LHCN-M2 (cell line): ENCODE results near the gene HSP90AA1. TPM values are rescaled to one million over a fixed set of nuclear protein-coding genes. Genes with fewer than 3 reads are reported as not detected.
"Not testable (repeated sequence)": the region's sequence is repeated elsewhere in the genome, so short reads cannot be mapped to it uniquely, and the experiment has no call there.

Experiments
- DNase-seq: peaks from one replicate; pipeline ENCODE4 v3.0.0-alpha.2; 2012; ENCODE audit warnings: low read depth
- polyA plus RNA-seq: library from polyadenylated mRNA; unstranded; fragments of >200 nt; gene quantifications from one replicate; pipeline ENCODE4 v1.2.1, GENCODE V29; 2012; ENCODE audit warnings: missing spikeins
- total RNA-seq: library from RNA; depleted of rRNA; stranded (reverse); fragments of >200 nt; gene quantifications from 2 replicates; pipeline ENCODE4 v1.2.3, GENCODE V29; 2014; rRNA removed

HSP90AA1 gene
- 816 and 855 TPM in 2 replicates for total RNA-seq
- polyA plus RNA-seq: 492 TPM

DNA sequence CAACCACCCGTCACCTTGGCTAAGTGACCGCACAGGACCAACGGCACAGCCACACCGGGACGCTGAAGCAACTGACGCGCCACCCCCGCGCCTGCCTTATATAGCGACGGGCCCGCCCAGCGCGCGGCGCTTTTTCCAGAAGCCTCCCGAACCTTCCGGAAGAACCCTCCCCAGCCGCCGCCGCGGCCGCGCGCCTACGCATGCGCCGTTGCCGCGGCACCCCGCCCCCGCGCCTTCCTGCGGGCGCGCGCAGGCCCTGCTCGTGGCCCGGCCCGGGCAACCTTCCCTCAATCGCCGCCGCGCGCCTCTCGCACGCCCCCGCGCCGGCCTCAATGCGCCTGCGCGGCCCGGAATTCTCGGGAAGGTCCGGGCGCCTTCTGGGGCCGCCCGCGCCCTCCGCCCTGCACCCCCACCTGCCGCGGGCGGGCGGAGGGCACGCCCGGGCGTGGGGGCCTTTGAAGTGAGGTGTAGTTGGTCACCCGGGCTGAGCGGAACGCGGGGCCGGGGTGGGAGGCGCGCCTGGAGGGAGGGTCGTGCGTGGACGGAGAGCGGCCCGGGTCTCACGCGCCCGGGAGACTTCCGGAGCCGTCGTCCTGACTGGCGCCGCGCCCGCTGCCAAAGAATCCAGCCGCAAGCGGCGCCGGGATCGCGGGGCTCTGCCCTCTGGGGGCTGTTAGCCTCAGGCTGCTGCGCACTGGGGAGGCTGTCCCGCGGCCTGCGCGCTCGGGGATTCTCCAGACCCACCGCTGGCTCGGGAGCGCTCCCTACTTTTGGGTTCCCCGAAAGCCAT is at the start of gene HSP90AA1:
HSP90AA1 (minus strand) TSS at position 73 of the 790 bp plus-strand sequence. CDS start 666 bp downstream, outside the sequence.
- peak; percentile 90 for DNase-seq

DNA sequence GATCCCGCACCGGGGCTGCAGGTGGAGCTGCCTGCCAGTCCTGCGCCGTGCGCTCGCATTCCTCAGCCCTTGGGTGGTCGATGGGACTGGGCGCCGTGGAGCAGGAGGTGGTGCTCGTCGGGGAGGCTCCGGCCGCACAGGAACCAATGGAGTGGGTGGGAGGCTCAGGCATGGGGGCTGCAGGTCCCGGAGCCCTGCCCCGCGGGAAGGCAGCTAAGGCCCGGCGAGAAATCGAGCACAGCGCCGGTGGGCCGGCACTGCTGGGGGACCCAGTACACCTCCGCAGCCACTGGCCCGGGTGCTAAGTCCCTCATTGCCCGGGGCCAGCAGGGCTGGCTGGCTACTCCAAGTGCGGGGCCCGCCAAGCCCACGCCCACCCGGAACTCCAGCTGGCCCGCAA is 48.6 kb upstream of the HSP90AA1 start:
- DNase-seq: not testable (repeated sequence)

DNA sequence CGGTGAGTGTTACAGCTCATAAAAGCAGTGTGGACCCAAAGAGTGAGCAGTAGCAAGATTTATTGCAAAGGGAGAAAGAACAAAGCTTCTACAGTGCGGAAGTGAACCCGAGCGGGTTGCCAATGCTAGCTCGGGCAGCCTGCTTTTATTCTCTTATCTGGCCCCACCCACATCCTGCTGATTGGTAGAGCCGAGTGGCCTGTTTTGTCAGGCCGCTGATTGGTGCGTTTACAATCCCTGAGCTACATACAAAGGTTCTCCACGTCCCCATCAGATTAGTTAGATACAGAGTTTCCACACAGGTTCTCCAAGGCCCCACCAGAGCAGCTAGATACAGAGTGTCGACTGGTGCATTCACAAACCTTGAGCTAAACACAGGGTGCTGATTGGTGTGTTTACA is 47.9 kb upstream of the HSP90AA1 start:
- DNase-seq: not testable (repeated sequence)

DNA sequence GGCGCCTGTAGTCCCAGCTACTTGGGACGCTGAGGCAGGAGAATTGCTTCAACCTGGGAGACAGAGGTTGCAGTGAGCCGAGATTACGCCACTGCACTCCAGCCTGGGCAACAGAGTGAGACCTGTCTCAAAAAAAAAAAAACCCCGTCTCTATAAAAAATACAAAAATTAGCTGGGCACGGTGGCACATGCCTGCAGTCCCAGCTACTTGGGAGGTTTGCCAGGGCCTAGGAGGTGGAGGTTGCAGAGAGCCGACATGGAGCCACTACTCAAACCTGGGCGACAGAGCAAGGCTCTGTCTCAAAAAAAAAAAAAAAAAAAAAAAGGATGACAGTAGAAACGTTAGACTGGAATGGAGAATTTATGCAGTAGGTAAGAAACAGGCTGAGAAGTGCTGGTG is 47.2 kb upstream of the HSP90AA1 start:
- DNase-seq: not testable (repeated sequence)

DNA sequence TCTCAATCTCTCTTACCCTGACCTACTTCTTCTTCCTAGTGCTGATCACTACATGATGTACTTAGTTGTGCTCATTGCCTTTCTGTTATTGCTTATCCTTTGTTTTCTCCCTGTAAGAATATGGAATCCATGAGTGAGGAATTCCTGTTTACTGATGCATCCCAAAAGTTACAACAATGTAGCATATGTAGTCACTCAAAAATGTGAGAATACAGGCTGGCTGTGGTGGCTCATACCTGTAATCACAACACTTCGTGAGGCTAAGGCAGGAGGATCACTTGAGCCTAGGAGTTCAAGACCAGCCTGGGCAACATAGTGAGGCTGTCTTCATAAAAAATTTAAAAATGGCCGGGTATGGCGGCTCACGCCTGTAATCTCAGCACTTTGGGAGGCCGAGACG is 44.9 kb upstream of the HSP90AA1 start:
- no peak for DNase-seq

DNA sequence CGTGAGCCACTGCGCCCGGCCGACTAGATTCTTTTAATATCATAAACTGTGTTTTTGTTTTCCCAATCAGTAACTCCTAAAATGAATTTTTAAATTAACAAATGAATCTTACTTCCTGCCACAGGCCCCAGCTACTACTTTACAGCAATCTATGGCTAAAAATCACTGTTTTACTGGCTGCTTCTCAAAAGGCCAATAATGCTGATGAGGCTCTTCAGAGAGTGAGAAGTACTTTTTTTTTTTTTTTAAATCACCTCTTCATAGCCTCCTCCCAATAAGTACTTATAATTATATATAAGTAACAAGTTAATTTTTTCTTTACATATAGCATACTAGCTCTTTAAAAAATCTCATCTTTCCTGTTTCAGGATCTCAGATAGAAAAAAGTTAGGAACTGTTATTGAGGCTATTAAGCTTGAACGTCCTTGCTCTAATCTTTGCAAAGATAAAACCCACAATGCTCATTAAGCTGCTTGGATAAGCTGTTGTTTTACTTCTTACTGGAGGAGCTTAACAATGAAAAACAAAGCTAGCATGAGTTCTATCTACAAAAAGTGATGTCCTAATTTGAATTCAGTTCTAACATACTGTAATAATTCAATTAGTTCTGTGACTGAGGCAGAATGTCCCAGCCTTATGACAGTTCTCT is 40.1 kb upstream of the HSP90AA1 start:
- no peak for DNase-seq

GRCh38 chr14:102125546-102125945 is 38.7 kb upstream of the HSP90AA1 start:
- no peak for DNase-seq

DNA sequence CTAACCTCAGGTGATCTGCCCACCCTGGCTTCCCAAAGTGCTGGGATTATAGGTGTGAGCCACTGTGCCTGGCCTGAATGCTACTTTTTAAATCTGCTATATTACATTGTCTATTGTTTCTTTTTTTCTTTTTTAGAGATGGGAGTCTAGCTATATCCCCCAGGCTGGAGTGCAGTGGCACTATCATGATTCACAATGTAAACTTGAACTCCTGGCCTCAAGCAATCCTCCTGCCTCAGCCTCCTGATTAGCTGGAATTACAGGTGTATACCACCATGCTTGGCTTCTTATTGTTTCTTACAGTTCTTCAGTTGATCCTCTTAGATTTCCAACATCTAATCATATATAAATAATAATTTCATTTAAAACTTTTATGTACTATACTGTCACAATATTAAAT is 37.6 kb upstream of the HSP90AA1 start:
- no peak for DNase-seq

- no peak for DNase-seq
These were observed 34.7 kb upstream of the HSP90AA1 start for GRCh38 chr14:102121567-102121966.

DNA sequence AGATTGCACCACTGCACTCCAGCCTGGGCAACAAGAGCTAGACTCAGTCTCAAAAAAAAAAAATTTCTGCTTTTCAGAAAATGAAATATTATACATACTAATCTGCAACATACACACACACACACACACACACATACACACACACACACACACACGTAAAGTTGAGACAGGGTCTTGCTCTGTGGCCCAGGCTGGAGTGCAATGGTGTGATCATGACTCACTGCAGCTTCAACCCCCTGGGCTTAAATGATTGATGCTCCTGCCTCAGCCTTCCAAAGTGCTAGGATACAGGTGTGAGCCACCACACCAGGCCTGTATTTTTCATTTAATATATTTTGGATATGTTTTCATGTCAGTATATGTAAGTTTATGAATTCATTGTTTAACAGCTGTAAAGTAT is 34.0 kb upstream of the HSP90AA1 start:
- no peak for DNase-seq

DNA sequence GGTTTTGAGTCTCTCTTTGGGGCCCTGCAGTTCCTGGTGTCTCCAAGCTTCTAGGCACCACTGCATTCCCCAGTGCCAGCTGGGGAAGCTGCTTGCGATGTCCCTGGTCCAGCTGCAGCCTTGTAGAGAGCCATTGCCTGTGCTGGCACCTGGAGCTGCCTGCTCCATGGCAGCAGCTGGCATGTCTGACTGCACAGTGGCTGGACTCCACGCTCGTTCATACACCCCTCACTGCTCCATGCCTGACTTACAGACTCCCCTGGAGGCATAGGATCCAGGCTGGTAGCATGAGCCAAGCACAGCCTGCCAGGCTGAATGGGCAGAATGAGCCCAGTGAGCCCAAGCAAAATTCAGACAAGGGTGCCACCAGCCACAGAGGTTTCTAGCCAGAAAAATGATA is 31.0 kb upstream of the HSP90AA1 start:
- DNase-seq: no peak

DNA sequence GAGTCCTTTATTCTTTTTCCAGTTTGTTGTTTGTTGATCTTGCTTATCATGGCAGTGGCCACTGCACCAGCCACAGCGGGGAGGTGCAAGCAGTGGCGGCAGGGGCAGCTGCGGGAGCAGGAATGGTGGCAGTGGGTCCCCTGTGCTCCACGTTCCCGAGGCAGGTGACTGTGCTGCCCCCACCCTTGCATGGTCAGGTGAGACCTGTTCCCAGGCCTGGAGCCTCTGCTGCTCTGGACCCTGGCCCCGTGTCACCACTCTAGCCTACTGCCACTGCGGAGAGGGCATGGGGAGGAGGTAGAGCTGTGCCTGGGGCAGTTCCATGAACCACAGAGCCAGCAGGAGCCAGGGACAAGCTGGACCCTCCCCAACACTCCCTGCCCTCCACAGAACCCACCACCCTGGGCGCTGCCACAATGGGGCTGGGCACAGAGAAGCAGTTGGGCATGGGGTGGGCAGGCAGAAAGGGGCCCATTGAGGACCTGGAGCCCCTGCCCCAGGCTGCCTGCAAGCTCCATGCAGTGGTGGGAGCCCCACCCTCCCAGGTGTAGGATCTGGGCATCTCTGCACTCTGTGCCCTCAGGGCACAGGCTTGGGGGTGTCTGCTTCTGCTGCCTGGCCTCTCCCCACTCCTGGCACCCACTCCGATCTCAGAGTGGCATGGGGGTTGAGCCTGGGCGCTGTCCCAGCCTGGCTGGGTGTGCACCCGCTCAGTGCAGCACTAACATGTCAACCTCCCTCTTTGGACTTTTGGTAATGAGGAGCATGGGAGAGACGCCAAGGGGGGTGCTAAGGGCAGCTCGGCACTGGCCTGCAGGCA is 29.7 kb upstream of the HSP90AA1 start:
- no peak for DNase-seq

- no peak for DNase-seq
These were observed 24.3 kb upstream of the HSP90AA1 start for GRCh38 chr14:102111101-102111500.

GRCh38 chr14:102109332-102109731 is 22.5 kb upstream of the HSP90AA1 start:
- DNase-seq: not testable (repeated sequence)

- no peak for DNase-seq
These were observed 18.5 kb upstream of the HSP90AA1 start for GRCh38 chr14:102105369-102105768.

GRCh38 chr14:102103062-102103695 is 16.3 kb upstream of the HSP90AA1 start:
- no peak for DNase-seq

GRCh38 chr14:102097441-102098135 is 10.7 kb upstream of the HSP90AA1 start:
- DNase-seq: no peak

DNA sequence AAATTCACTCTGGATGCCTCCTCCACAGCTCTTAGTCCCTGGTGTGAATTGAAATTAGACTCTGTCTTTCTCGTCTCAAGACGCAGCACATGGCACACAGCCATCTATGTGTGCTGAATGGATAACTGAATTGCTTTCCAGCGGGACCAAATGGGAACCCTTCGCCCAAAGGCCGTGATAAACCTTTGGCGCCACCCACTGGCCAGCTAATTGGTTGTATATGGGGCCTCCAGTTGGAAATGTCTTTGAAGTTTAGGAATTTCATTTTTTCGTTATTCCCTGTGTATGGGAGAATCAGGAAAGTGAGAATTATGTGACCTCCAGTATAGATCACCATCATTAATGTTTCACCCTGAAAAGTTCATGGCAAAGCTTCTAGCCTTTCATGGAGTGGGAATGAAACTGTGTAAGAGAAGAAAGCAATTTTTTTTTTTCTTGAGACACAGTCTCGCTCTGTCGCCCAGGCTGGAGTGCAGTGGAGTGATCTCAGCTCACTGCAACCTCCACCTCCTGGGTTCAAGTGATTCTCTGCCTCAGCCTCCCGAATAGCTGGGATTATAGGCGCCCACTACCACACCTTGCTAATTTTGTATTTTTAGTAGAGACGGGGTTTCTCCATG is 9.8 kb upstream of the HSP90AA1 start:
- peak; percentile 73 for DNase-seq

DNA sequence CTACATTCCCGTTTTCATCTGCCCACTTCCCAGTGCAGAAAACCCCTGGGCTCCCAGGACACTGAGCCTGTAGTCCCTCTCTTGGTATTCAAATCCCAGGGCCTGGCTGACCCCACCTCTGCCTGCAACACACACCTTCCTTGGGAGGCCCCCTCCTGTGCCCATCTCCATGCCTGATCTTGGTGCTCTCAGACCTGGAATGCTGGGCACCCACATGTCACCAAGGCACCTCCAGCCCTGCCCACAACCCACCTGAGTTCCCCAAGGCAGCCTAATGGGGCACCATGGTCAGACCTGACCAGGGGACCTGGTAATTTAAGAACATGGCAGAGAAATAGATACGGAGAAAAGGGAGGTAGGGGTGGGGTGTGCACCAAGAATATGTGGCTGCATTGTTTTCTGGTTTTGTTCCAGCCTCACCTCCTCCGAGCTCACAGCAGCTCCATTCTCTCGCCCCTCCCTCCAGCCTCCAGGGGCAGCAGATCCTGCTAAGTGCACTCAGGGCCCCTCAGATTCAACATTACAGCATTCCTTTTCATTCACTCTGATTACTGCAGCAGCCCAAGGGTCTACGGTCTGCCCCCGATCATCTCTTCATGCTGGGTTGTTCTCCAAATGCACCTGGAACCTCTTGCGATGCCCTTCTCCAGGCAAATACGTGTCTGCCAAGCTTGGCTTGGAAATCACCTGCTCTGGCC is 9.2 kb upstream of the HSP90AA1 start:
- no peak for DNase-seq
